ENCODE data around the gene NIFK. TPM values are rescaled to one million over a fixed set of nuclear protein-coding genes. Genes with fewer than 3 reads are reported as not detected.

NIFK gene
- total and polyA plus RNA-seq, 2 of the 4 experiments (the other 2 are of a cell fraction), result 19.5 to 24.3 TPM

GRCh38 chr2:121755237-121756111 lies 18.8 kb upstream of the NIFK start, which contains the start of gene TSN (continued):
- TF ChIP-seq MXI1 (IDR thresholded peaks at IDR 0.05; ENCODE audit: borderline replicate concordance, low read depth, low read length) (peak; percentile 98), BHLHE40 (IDR thresholded peaks at IDR 0.05; ENCODE audit: low read depth, low read length) (no peak)

- H3K4me3 ChIP-seq (ENCODE audit: insufficient read depth, low read depth, low read length), result peak overlapping the region; percentile 74
- no peak overlapping the region for H2BK120ac ChIP-seq (ENCODE audit: low read depth, low read length)
- POLR2A ChIA-PET (ENCODE audit: unreplicated experiment), result no interaction called here
Measured at GRCh38 chr2:121754851-121755236, 18.2 kb upstream of the NIFK start.

More at GRCh38 chr2:121754851-121755236, 18.2 kb upstream of the NIFK start:
- Histone ChIP-seq H4K8ac (ENCODE audit: low read depth in 2 of 2, low read length in 2 of 2) (peak overlapping the region; percentile 80 to 94), H3K36me3 (ENCODE audit: control insufficient read depth, insufficient read depth, low read length) (peaks cover 4% of the 10 kb centered on the region), H2AK5ac (ENCODE audit: low read depth, low read length) (no peak overlapping the region), H2BK15ac (ENCODE audit: low read depth, low read length) (no peak overlapping the region), H3K9me1 (ENCODE audit: insufficient read depth, low read length) (no peaks in the 10 kb centered on the region), H3K9me3 (ENCODE audit: control insufficient read depth, insufficient read depth, low read length) (no peaks in the 10 kb centered on the region), H3K14ac (replicated peaks; ENCODE audit: low read depth, low read length) (no peak overlapping the region), H2AFZ (replicated peaks; ENCODE audit: low read length, poor library complexity) (no peak overlapping the region), H3K4me2 (ENCODE audit: low read depth, low read length) (peak overlapping the region; percentile 89), H3K4ac (ENCODE audit: low read depth, low read length) (no peak overlapping the region), H2AK9ac (replicated peaks; ENCODE audit: low read depth, low read length, poor library complexity) (no peak overlapping the region), H3K9ac (ENCODE audit: low read depth, low read length) (peak overlapping the region; percentile 78; the same call in 1 of the 2 replicates), H3K23ac (ENCODE audit: low read depth, low read length) (no peak overlapping the region), H3K79me1 (ENCODE audit: low read depth in 1 of 2, low read length in 2 of 2) (peaks cover 11% of the 10 kb centered on the region in 2 experiments; a peak in 3 of 4 replicates), H4K5ac (ENCODE audit: low read depth, low read length) (peak overlapping the region; percentile 64; the same call in 1 of the 2 replicates), H4K91ac (ENCODE audit: insufficient read depth, low read depth, low read length) (no peak overlapping the region), H3K18ac (ENCODE audit: low read depth, low read length) (no peak overlapping the region), H3K27me3 (ENCODE audit: control insufficient read depth, insufficient read depth, low read length) (no peaks in the 10 kb centered on the region), H4K20me1 (ENCODE audit: insufficient read depth, low read length) (no peaks in the 10 kb centered on the region), H2BK20ac (ENCODE audit: low read depth, low read length) (no peak overlapping the region), H3K56ac (ENCODE audit: extremely low read depth, insufficient read depth, low read length) (peak overlapping the region; percentile 59; the same call in 1 of the 2 replicates), H2BK5ac (ENCODE audit: low read depth, low read length, poor library complexity, severe bottlenecking) (no peak overlapping the region), H3K27ac (ENCODE audit: insufficient read depth, low read length) (no peak overlapping the region), H3K4me1 (ENCODE audit: control insufficient read depth, insufficient read depth, low read length) (no peaks in the 10 kb centered on the region)
- ATAC-seq (ENCODE audit: low read depth), result peak; percentile 3
- intact Hi-C loops (cut with micrococcal nuclease), result no loop called here
- CTCF ChIA-PET, result no interaction called here
- TF ChIP-seq USF2 (IDR thresholded peaks at IDR 0.05; ENCODE audit: low read depth, low read length) (no peak), MAFK (IDR thresholded peaks at IDR 0.05; ENCODE audit: low read depth, low read length) (no peak), BHLHE40 (IDR thresholded peaks at IDR 0.05; ENCODE audit: low read depth, low read length) (no peak), CHD1 (IDR thresholded peaks at IDR 0.05; ENCODE audit: low read depth, low read length) (no peak)
- DNase-seq, result no peak
- WGBS, 2 experiments (ENCODE audit: extremely low coverage in 2 of 2, insufficient read length in 1 of 2), result 0% methylated on average over 2 of the region's 8 CpGs; no CpG with 5 or more reads in 1 of the 2 experiments
- BruUV-seq (replicated peaks), result no TSS peak
- in situ Hi-C loops (cut with MboI; ENCODE audit: low sequenced_read_pairs), result no loop called here
- dilution Hi-C loops (cut with HindIII; ENCODE audit: low sequenced_read_pairs, unreplicated experiment), result no loop called here
